Stimulated activated CD4-positive, alpha-beta T cell treated with anti-CD3 and anti-CD28 coated beads, Interleukin-12 subunit alpha, Interleukin-12 subunit beta, amount 100 ng/mL, for 24 hours (primary cell): ENCODE measurements around the gene SALL1.

Experiments used
- DNase-seq, 2 experiments: peaks; one replicate each; pipeline ENCODE4 v3.0.0-alpha.2; 2020; ENCODE audit warnings: low read depth in 2 of 2

SALL1 gene

GRCh38 chr16:51150888-51151320 is at the start of gene SALL1:
Gene SALL1 (minus strand): TSS chr16:51151270. CDS start chr16:51151241, 29 bp downstream.
- no peak for DNase-seq

- DNase-seq: no peak
Measured at GRCh38 chr16:51200793-51201192, 49.7 kb upstream of the SALL1 start.

- DNase-seq: no peak
Measured at GRCh38 chr16:51197953-51198748, 47.1 kb upstream of the SALL1 start.

GRCh38 chr16:51193879-51194278 is 42.8 kb upstream of the SALL1 start:
- DNase-seq: no peak

- no peak for DNase-seq
Measured at GRCh38 chr16:51184702-51185433, 33.8 kb upstream of the SALL1 start.

GRCh38 chr16:51181503-51181811 is 30.4 kb upstream of the SALL1 start:
- DNase-seq: no peak

- no peak for DNase-seq
Measured at GRCh38 chr16:51180719-51181502, 29.8 kb upstream of the SALL1 start.

GRCh38 chr16:51175081-51175480 is 24.0 kb upstream of the SALL1 start:
- DNase-seq: no peak

- DNase-seq: no peak
Measured at GRCh38 chr16:51172368-51172767, 21.3 kb upstream of the SALL1 start.

GRCh38 chr16:51168755-51169154 is 17.7 kb upstream of the SALL1 start:
- no peak for DNase-seq

GRCh38 chr16:51167170-51167895 is 16.3 kb upstream of the SALL1 start:
- DNase-seq: no peak

- no peak for DNase-seq
Measured at GRCh38 chr16:51166541-51166940, 15.5 kb upstream of the SALL1 start.

- DNase-seq: no peak
Measured at GRCh38 chr16:51166091-51166490, 15.0 kb upstream of the SALL1 start.

GRCh38 chr16:51165043-51165442 is 14.0 kb upstream of the SALL1 start:
- no peak for DNase-seq

- no peak for DNase-seq
Measured at GRCh38 chr16:51164574-51164973, 13.5 kb upstream of the SALL1 start.

- DNase-seq: no peak
Measured at GRCh38 chr16:51163894-51164566, 13.0 kb upstream of the SALL1 start.

GRCh38 chr16:51163366-51163765 is 12.3 kb upstream of the SALL1 start:
- no peak for DNase-seq

GRCh38 chr16:51161440-51162195 is 10.5 kb upstream of the SALL1 start:
- DNase-seq: no peak

GRCh38 chr16:51159865-51160264 is 8.8 kb upstream of the SALL1 start:
- DNase-seq: no peak

GRCh38 chr16:51159296-51159695 is 8.2 kb upstream of the SALL1 start:
- no peak for DNase-seq

- DNase-seq: no peak
Measured at GRCh38 chr16:51157698-51158097, 6.6 kb upstream of the SALL1 start.
